GM19324 (cell line): ENCODE data around the gene KSR2.
"Not testable (repeated sequence)": the region's sequence is repeated elsewhere in the genome, so short reads cannot be mapped to it uniquely, and the experiment has no call there.

Experiments used
- ATAC-seq: cut with Tn5 transposase; IDR thresholded peaks from one replicate; pipeline ENCODE4 v1.9.1; 2021; ENCODE audit warnings: mild to moderate bottlenecking, moderate library complexity; ENCODE audit not compliant: unreplicated experiment, low FRiP score

Gene KSR2

GRCh38 chr12:117660896-117661295 is 307.9 kb downstream of the KSR2 start:
- ATAC-seq, result no peak

GRCh38 chr12:117658226-117658625 is 310.6 kb downstream of the KSR2 start:
- no peak for ATAC-seq

DNA sequence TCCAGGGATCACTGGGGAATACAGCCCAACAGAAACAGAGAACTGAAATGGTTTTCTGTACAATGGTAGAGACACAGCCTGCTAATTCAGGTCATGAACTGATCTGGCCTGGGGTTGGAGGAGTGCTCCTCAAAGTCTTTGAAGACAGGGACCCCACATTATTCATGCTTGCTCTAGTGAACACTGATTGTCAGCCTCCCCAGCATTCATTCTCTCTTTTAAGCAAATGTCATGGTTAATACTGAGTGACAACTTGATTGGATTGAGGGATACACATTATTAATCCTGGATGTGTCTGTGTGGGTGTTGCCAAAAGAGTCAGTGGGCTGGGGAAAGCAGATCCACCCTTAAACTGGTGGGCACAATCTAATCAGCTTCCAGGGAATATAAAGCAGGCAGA is 319.0 kb downstream of the KSR2 start:
- ATAC-seq, result no peak

DNA sequence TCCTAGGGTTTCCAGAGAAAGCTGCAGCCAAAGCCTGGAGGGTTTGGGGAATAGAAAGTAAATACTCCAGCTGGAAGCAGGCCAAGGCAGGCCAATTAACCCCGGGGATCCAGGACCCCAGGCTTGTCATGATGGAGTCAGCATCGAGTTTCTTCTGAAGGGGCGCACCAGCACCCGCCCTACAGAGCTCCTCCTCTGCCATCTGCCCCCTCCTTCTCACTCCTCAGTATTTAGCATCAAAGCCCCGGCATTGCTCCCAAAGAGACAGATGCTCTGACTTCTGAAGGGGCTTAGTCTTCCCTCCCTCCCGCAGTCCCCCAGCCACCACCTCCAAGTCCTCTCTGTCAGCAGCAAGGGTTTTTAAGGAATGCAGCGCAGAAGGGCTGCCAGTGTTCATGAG is 322.3 kb downstream of the KSR2 start:
- ATAC-seq, result no peak

DNA sequence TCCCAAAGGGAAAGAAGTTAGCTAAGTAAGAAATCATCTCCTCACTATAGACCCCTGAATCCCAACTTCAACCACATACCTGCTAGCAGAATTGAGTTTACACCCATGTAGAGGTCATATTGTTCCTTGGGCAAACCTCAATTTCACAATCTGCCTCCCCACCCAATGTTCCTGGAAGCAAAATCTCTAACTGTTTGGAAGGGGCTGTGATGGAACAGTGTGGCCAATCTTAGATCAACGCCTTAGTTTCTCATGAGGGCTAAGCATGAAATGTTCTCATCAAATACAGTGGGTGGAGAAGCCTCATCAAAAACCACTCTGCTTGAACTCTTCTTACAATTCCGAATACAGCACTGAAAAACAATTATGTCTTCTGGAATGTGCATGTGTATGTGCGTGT is 323.3 kb downstream of the KSR2 start:
- no peak for ATAC-seq

GRCh38 chr12:117643971-117644370 is 324.8 kb downstream of the KSR2 start:
- ATAC-seq, result no peak

GRCh38 chr12:117641885-117642284 is 326.9 kb downstream of the KSR2 start:
- ATAC-seq, result no peak

DNA sequence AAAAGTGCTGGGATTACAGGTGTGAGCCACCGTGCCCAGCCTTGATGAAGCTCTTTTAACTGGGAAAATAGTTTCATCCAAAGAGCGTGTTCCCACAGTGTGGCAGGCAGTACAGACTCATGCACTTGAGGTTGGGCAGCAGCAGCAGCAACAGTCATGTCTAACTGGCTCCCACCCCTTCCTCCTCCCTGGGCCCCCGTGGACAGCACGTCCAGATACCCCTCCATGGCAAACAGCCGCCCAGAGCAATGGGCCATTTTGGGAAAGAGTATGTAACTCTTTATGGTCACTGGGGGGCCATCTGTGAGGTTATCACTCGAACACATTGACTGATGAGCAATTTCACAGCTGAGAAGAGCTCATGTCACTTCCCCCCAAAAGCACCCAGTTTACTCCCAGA is 328.3 kb downstream of the KSR2 start:
- no peak for ATAC-seq

DNA sequence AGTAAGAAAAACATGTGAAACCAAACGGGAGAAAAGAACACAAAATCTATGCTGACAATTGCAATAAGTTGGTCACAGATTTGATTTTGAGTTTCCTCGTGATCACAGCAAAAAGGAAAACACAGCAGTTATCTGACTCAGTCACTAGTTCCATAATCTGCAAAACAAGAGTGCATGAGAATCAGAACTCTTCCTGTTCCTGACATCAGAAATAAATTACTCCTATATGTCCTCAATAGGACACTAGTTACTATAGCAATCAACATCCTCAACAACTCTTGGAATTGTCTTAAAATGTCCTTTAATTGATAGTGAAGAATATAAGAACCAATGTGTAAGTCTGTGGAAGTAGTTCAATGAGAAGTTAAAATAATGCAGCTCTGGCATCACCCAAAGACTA is 339.3 kb downstream of the KSR2 start:
- ATAC-seq, result no peak

DNA sequence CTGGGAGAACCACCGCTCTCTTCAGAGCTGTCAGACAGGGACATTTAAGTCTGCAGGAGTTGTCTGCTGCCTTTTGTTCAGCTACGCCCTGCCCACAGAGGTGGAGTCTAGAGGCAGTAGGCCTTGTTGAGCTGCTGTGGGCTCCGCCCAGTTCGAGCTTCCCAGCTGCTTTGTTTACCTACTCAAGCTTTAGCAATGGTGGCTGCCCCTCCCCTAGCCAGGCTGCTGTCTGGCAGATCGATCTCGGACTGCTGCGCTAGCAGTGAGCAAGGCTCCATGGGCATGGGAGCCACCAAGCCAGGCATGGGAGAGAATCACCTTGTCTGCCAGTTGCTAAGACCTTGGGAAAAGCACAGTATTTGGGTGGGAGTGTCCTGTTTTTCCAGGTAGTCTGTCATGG is 340.1 kb downstream of the KSR2 start:
- ATAC-seq, result not testable (repeated sequence)

GRCh38 chr12:117622741-117623140 is 346.0 kb downstream of the KSR2 start:
- no peak for ATAC-seq

DNA sequence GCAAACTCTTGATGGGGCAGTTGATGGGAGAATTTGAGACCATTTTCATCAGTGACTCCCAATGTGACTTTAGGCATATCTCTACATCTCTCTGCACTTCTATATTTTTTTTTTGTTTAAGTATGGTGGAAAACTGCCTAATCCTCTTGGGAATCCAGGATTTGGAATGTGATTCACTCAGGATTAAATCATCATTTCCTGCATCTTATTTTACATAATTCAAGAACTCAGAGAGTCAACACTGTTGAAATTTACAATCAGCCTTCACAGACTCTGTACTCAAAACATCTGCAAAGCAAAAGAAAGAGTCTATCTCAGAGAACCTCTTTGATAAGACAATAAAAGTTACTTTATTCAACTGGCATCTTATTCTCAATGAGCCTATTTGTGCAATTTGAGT is 346.7 kb downstream of the KSR2 start:
- ATAC-seq, result no peak

GRCh38 chr12:117607778-117608177 is 361.0 kb downstream of the KSR2 start:
- ATAC-seq, result no peak

DNA sequence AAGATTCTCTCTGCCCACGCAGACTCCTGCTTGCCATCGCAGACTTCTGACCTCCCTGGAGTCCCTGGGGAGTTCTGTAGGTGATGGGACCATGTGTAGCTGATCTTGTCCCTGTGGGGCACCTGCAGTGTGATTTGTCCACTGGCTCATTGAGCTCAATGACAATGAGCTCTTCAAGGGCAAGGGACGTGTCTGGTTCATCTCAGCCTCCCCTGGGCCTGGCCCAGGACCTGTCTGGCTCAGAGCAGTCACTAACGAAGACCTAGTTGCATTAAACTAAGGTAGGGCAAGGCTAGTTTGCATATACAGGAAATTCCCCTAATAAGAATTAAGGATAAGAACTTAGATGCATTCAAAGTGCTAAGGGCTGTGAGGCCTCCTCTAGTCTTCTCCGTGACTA is 361.8 kb downstream of the KSR2 start:
- no peak for ATAC-seq

DNA sequence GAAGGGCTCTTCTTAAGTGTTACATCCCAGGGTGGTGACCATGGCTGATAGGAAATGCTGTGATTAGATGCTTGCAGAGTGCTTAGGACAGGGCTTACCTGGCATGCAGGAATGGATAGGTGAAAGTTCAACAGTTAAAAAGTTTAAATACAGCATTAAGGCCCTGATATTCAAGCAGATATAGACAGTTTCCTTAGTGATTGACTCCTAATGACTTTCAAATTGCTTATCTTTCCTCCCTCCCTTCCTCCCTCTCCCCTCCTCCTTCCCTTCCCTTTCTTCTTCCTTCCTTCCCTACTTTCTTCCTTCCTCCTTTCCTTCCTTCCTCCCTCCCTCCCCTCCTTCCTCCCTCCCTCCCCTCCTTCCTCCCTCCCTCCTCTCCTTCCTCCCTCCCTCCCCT is 362.8 kb downstream of the KSR2 start:
- ATAC-seq, result no peak

GRCh38 chr12:117603316-117604113 is 365.3 kb downstream of the KSR2 start:
- ATAC-seq, result no peak

DNA sequence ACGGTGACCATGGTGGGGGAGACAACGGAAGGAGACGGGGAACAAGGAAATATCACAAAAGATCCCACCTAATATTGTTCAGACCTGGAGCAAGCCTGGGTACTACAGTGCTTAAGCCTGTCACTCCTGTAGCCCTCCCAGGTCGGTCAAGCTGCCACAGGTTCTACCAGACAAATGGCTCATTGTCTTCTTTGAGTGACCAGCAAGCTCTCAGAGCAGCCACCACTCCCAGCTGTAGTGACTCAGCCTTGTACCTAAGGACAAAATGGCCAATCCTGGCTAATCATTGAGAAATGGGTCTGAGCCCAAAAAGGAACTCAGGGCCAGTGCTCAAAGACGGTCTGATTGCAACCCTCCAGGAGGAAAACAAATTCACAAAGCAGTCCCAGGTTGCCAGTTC is 368.9 kb downstream of the KSR2 start:
- no peak for ATAC-seq

- ATAC-seq, result no peak
Measured at GRCh38 chr12:117596968-117597367, 371.8 kb downstream of the KSR2 start.

- ATAC-seq, result no peak
Measured at GRCh38 chr12:117595751-117596150, 373.0 kb downstream of the KSR2 start.

DNA sequence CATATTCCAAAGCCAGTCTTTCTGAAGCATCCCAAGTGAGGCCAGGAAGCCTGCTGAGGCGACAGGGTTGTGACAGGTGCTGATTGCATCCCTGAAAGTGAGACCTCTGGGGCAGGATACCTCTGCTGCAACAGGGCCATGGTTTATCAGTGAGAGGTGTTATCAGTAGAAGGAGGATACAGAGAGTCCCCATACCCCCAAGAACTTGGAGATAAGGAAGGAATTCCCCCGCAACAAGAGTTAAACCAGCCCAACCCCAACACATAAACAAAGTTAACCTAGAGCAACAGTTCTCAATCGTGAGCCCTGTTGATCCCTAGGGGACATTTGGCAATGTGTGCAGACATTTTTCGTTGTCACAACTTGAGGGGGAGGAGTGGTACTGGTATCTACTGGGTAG is 374.3 kb downstream of the KSR2 start:
- ATAC-seq, result no peak

- no peak for ATAC-seq
Measured at GRCh38 chr12:117593815-117594400, 374.9 kb downstream of the KSR2 start.

GRCh38 chr12:117592588-117593305 is 376.0 kb downstream of the KSR2 start:
- ATAC-seq, result no peak
